ENCODE data around the gene HYPK. TPM values are rescaled to one million over a fixed set of nuclear protein-coding genes. Genes with fewer than 3 reads are reported as not detected.
A peak's percentile ranks its signal among the peaks of the same experiment; 100 is the strongest.

HYPK gene
- total RNA-seq, 1 experiment from 2014 or later: 20.6 TPM

GRCh38 chr15:43775411-43775965, 24.9 kb upstream of the HYPK start (continued):
- no peak for TF ChIP-seq REST (IDR thresholded peaks at IDR 0.05; ENCODE audit: low read depth)
- no peak for TF ChIP-seq YY1 (IDR thresholded peaks at IDR 0.05; ENCODE audit: extremely low read depth, insufficient replicate concordance, low read depth, low read length)
- no peak for TF ChIP-seq EZH2phosphoT487 (IDR thresholded peaks at IDR 0.05; ENCODE audit: borderline replicate concordance)
- no peak for TF ChIP-seq ZNF274 (IDR thresholded peaks at IDR 0.05; ENCODE audit: low read depth, low read length)
- TF ChIP-seq CTCF (IDR thresholded peaks at IDR 0.05 in 2 of 3, conservative IDR thresholded peaks at IDR 0.05 in 1 of 3; ENCODE audit: borderline replicate concordance in 1 of 3, insufficient read depth in 1 of 3, low read depth in 2 of 3, low read length in 2 of 3): peak; percentile 66 to 78 (median 74)
- no peak for TF ChIP-seq POLR2A (IDR thresholded peaks at IDR 0.05; ENCODE audit: borderline replicate concordance, extremely low read depth, insufficient read depth, insufficient read length)
- no peak for TF ChIP-seq EZH2 (IDR thresholded peaks at IDR 0.05)
- no peak for TF ChIP-seq TCF7L2 (IDR thresholded peaks at IDR 0.05; ENCODE audit: borderline replicate concordance, extremely low read depth, insufficient read depth, insufficient read length)

Data from HCT116 (cell line).